Uterus (tissue), 2 donors: ENCODE results near the gene CENPC.

Experiments used
- CTCF ChIP-seq, 4 experiments: fragments of 200-600 bp in 2 of 4; fragments of 450-650 bp in 2 of 4; sonication (generic) in 2 of 4; IDR thresholded peaks; one replicate each; pipeline ENCODE4 v1.5.1; 2016 to 2019; ENCODE audit warnings: antibody characterized with exemption in 4 of 4, mild to moderate bottlenecking in 2 of 4, moderate library complexity in 1 of 4
- POLR2A ChIP-seq, 2 donors: fragments of 450-650 bp; IDR thresholded peaks; one replicate each; pipeline ENCODE4 v1.6.1; 2016; ENCODE audit warnings: antibody characterized with exemption in 2 of 2, mild to moderate bottlenecking in 1 of 2, moderate library complexity in 1 of 2

- TF ChIP-seq CTCF (IDR thresholded peaks at IDR 0.05) (no peak), POLR2A (IDR thresholded peaks at IDR 0.05) (no peak)
Observed at GRCh38 chr4:67466751-67467150, 78.6 kb downstream of the CENPC start.
